Dermis blood vessel endothelial cell (primary cell): ENCODE results near the gene CEP290. TPM values are rescaled to one million over a fixed set of nuclear protein-coding genes. Genes with fewer than 3 reads are reported as not detected.

Source experiments
- DNase-seq: peaks from one replicate; pipeline ENCODE4 v3.0.0; 2010
- total RNA-seq: library from RNA; depleted of rRNA; stranded (reverse); fragments of >200 nt; gene quantifications from 2 replicates; pipeline ENCODE4 v1.2.3, GENCODE V29; 2014

The CEP290 gene
- total RNA-seq = 9.3 and 21.3 TPM in 2 replicates

GRCh38 chr12:88141774-88142609 lies at the start of gene CEP290, which contains the start of gene TMTC3:
Gene CEP290 (minus strand): TSS chr12:88142088. CDS start chr12:88141307, 781 bp downstream.
Gene TMTC3 (plus strand): TSS chr12:88142307. CDS start chr12:88148316, 6,009 bp downstream.
- DNase-seq = peak; percentile 100

GRCh38 chr12:88188180-88188579 lies 46.3 kb upstream of the CEP290 start:
- no peak for DNase-seq

GRCh38 chr12:88187571-88187970 lies 45.7 kb upstream of the CEP290 start:
- DNase-seq = no peak

- peak; percentile 54 for DNase-seq
Observed at GRCh38 chr12:88185988-88186387, 44.1 kb upstream of the CEP290 start.

- DNase-seq = no peak
Observed at GRCh38 chr12:88185279-88185678, 43.4 kb upstream of the CEP290 start.

GRCh38 chr12:88184196-88184595 lies 42.3 kb upstream of the CEP290 start:
- DNase-seq = no peak

- no peak for DNase-seq
Observed at GRCh38 chr12:88182416-88182815, 40.5 kb upstream of the CEP290 start.

- DNase-seq = no peak
Observed at GRCh38 chr12:88181881-88182280, 40.0 kb upstream of the CEP290 start.

GRCh38 chr12:88179436-88180014 lies 37.6 kb upstream of the CEP290 start:
- DNase-seq = no peak

GRCh38 chr12:88175544-88175943 lies 33.7 kb upstream of the CEP290 start:
- no peak for DNase-seq

- no peak for DNase-seq
Observed at GRCh38 chr12:88172844-88173407, 31.0 kb upstream of the CEP290 start.

- no peak for DNase-seq
Observed at GRCh38 chr12:88167384-88167783, 25.5 kb upstream of the CEP290 start.

- DNase-seq = no peak
Observed at GRCh38 chr12:88166179-88166578, 24.3 kb upstream of the CEP290 start.

- DNase-seq = no peak
Observed at GRCh38 chr12:88163371-88163770, 21.5 kb upstream of the CEP290 start.

- no peak for DNase-seq
Observed at GRCh38 chr12:88156075-88156654, 14.3 kb upstream of the CEP290 start.

GRCh38 chr12:88153959-88154358 lies 12.1 kb upstream of the CEP290 start:
- peak; percentile 76 for DNase-seq

- no peak for DNase-seq
Observed at GRCh38 chr12:88150063-88150462, 8.2 kb upstream of the CEP290 start.

GRCh38 chr12:88145567-88146505 lies 3.9 kb upstream of the CEP290 start:
- DNase-seq = no peak

- DNase-seq = no peak
Observed at GRCh38 chr12:88144546-88145468, 2.9 kb upstream of the CEP290 start.

GRCh38 chr12:88144037-88144436 lies 2.1 kb upstream of the CEP290 start:
- no peak for DNase-seq

GRCh38 chr12:88142610-88142991 lies 713 bp upstream of the CEP290 start:
- DNase-seq = no peak
